Glutamatergic neuron (in vitro differentiated cells): ENCODE results near the gene OGFR. TPM values are rescaled to one million over a fixed set of nuclear protein-coding genes. Genes with fewer than 3 reads are reported as not detected.

ENCODE experiments used
- DNase-seq: peaks from one replicate; pipeline ENCODE4 v3.0.0; 2022
- H3K27ac Mint-ChIP-seq: one replicate; pipeline ENCODE4 v1.8.0; 2020; ENCODE audit warnings: mild to moderate bottlenecking, mixed read lengths, inconsistent platforms; ENCODE audit not compliant: unreplicated experiment
- H3K27me3 Mint-ChIP-seq: one replicate; pipeline ENCODE4 v1.8.0; 2020; ENCODE audit warnings: mild to moderate bottlenecking, moderate library complexity, mixed read lengths, inconsistent platforms; ENCODE audit not compliant: unreplicated experiment
- H3K36me3 Mint-ChIP-seq: one replicate; pipeline ENCODE4 v1.8.0; 2020; ENCODE audit warnings: mild to moderate bottlenecking, mixed read lengths, inconsistent platforms; ENCODE audit not compliant: unreplicated experiment
- H3K4me1 Mint-ChIP-seq: one replicate; pipeline ENCODE4 v1.8.0; 2020; ENCODE audit warnings: mild to moderate bottlenecking, low read depth, mixed read lengths, inconsistent platforms; ENCODE audit not compliant: unreplicated experiment
- H3K4me3 Mint-ChIP-seq: one replicate; pipeline ENCODE4 v1.8.0; 2020; ENCODE audit warnings: mild to moderate bottlenecking, mixed read lengths, inconsistent platforms; ENCODE audit not compliant: unreplicated experiment
- H3K9me3 Mint-ChIP-seq: one replicate; pipeline ENCODE4 v1.8.0; 2020; ENCODE audit warnings: mild to moderate bottlenecking, moderate library complexity, mixed read lengths, inconsistent platforms; ENCODE audit not compliant: unreplicated experiment
- total RNA-seq: library from RNA; stranded (reverse); fragmentation: NEBNext Ultra II Directional; extraction: Animal tissue kit (Norgen Biotek cat#: 25700); gene quantifications from one replicate; pipeline ENCODE4 v1.2.1, GENCODE V29; 2021; ENCODE audit not compliant: unreplicated experiment
- TF ChIP-seq, protein P1 (sequence below): fragments of 200-600 bp; sonication (generic); IDR thresholded peaks from one replicate; pipeline ENCODE4 v1.5.0; 2021; ENCODE audit not compliant: partially characterized antibody, unreplicated experiment

Gene OGFR
- total RNA-seq, 1 donor from 2014 or later, result 70.5 TPM

DNA sequence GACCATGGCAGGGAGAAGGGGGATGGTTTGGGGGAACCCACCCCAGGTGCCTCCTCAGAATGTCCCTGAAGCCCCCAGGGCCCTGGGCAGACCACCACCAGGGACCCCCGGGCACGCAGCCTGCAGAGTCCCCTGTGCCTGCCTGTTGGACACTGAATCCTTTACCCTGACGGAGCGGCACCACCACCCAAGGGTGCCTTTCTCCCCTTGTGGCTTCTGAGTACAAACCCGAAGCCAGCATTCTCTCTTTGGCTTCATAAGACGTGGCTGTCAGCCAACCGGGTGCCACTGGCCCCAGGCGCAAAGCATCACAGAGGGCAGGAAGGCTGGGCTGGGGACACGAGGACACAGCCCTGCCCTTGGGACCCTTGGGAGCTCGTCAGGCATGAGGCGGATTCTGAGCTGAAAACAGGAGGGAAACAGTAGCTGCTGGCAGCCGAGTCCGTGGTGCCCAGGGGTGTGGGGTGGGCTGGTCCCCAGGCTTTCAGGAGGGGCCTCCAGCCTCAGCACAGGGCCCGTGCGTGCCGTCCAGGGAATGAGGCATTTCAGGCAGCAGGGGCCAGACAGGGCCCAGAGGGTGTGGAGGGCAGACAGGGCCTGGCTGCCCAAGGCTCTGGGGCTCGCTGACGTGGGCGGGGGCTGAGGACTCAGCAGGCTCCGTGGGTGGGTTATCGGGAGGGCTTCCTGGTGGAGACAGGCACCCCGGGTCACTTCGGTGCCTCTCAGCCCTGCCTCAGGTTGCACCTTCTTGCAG is 15.8 kb downstream of the OGFR start:
- TF ChIP-seq, protein P1, sequence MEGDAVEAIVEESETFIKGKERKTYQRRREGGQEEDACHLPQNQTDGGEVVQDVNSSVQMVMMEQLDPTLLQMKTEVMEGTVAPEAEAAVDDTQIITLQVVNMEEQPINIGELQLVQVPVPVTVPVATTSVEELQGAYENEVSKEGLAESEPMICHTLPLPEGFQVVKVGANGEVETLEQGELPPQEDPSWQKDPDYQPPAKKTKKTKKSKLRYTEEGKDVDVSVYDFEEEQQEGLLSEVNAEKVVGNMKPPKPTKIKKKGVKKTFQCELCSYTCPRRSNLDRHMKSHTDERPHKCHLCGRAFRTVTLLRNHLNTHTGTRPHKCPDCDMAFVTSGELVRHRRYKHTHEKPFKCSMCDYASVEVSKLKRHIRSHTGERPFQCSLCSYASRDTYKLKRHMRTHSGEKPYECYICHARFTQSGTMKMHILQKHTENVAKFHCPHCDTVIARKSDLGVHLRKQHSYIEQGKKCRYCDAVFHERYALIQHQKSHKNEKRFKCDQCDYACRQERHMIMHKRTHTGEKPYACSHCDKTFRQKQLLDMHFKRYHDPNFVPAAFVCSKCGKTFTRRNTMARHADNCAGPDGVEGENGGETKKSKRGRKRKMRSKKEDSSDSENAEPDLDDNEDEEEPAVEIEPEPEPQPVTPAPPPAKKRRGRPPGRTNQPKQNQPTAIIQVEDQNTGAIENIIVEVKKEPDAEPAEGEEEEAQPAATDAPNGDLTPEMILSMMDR, result no peak
- H3K4me1 Mint-ChIP-seq, result peaks cover 9% of the 10 kb centered on the region
- no peak for DNase-seq
- peaks cover 9% of the 10 kb centered on the region for H3K27me3 Mint-ChIP-seq
- H3K27ac Mint-ChIP-seq, result no peak overlapping the region
- peaks cover 3% of the 10 kb centered on the region for H3K9me3 Mint-ChIP-seq
- no peak overlapping the region for H3K4me3 Mint-ChIP-seq
- no peaks in the 10 kb centered on the region for H3K36me3 Mint-ChIP-seq

DNA sequence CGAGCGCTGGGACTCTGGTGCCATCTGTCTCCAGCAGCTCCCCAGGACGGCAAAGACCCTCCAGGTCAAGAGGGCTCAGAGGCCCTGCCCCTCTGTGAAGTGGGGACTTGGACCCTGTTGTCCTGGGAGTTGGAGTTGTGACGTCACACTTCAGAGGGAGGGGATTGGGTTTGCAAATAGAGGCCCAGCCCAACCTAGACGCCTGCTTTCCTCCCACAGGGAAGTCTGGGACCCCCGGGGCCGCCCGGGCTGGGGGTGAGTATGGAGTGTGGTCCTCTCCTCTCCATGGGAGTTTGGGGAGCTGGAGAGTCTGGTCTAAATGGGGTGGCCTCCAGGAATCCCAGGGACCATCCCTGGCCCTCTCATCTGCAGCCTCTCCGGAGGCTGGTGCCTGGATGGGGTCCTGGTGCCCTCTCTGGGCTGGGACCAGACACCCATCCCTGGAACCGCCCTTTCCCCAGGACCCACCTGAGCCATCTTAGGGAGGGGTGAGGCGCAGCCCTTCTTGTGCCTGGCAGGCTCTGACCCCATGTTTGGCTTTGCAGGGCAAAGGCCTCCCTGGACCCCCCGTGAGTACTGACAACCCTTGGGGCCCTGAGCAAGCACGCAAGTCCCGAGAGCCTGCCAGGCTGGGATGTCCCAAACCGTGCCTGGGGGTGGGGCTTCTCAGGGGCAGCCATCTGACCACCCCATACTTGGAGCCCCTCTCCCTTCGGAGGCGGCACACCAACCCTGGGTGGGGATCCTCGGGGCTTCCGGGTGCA is 16.5 kb downstream of the OGFR start:
- no peak overlapping the region for H3K27ac Mint-ChIP-seq
- no peak for DNase-seq
- H3K36me3 Mint-ChIP-seq, result no peaks in the 10 kb centered on the region
- peaks cover 5% of the 10 kb centered on the region for H3K27me3 Mint-ChIP-seq
- peaks cover 8% of the 10 kb centered on the region for H3K4me1 Mint-ChIP-seq
- peaks cover 3% of the 10 kb centered on the region for H3K9me3 Mint-ChIP-seq
- TF ChIP-seq, protein P1, result no peak
- H3K4me3 Mint-ChIP-seq, result no peak overlapping the region

DNA sequence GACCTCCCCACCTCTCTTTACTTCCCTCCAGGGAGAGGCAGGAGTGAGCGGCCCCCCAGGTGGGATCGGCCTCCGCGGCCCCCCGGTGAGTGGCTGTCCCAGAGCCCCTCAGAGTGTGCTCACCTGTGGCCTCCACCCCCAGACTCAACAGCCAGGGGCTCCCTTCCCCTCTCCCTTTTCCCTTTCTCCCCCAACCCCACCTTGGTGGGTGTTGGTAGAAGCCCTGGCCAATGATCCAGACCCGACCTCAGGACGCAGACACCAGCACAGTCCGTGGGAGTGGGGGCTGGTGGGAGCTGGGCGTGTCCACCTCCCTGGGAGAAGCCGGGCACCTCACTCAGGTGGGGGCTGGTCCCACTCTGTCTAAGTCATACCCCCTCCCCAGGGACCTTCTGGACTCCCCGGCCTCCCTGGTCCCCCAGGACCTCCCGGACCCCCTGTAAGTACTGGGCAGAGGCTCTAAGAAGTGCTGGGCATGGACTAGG is 17.1 kb downstream of the OGFR start:
- Mint-ChIP-seq H3K27me3 (peaks cover 5% of the 10 kb centered on the region), H3K4me3 (no peak overlapping the region), H3K36me3 (no peaks in the 10 kb centered on the region), H3K4me1 (peaks cover 8% of the 10 kb centered on the region), H3K9me3 (peaks cover 3% of the 10 kb centered on the region), H3K27ac (no peak overlapping the region)
- DNase-seq, result no peak
- TF ChIP-seq, protein P1, result no peak

DNA sequence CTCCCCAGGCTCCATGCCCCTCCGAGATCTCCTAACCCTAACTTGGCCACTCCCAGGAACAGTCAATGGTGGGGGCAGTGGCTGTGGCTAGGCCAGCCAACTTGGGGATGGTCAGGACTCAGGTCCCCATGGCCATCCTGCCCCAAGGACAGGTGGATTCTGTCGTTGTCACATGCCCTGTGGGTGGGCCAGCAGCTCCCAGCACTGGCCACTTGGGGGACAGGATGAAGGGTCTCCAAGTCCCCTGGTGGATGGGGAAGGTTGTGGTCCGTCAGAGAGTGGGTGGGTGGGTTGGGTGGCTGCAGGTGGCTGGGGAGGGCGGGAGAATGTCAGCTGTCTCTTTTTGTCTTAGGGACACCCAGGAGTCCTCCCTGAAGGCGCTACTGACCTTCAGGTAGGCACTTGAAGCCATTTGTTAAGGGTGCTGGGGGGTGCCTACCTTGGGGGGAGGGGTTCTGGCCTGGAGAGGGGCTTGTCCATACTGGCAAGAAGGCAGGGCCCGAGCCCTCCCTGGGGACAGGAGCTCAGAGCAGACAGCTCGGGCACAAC is 17.7 kb downstream of the OGFR start:
- no peak for DNase-seq
- H3K9me3 Mint-ChIP-seq, result peaks cover 3% of the 10 kb centered on the region
- no peaks in the 10 kb centered on the region for H3K36me3 Mint-ChIP-seq
- no peak overlapping the region for H3K4me3 Mint-ChIP-seq
- H3K27me3 Mint-ChIP-seq, result peaks cover 5% of the 10 kb centered on the region
- no peak overlapping the region for H3K27ac Mint-ChIP-seq
- TF ChIP-seq, protein P1, result peak; percentile 29
- peaks cover 8% of the 10 kb centered on the region for H3K4me1 Mint-ChIP-seq
